Stomach (tissue), 9 donors: Measurements from ENCODE around the gene GLRX5. TPM values are rescaled to one million over a fixed set of nuclear protein-coding genes. Genes with fewer than 3 reads are reported as not detected.

Experiments used
- DNase-seq, 2 donors: peaks; one replicate each; pipeline versions ENCODE4 v3.0.0 to v3.0.0-alpha.2; 2013 to 2019
- H3K27ac ChIP-seq, 5 donors: fragments of 200-600 bp in 4 of 5; sonication (generic) in 4 of 5; one replicate each; pipeline ENCODE4 v1.5.1; 2013 to 2019; ENCODE audit warnings: mild to moderate bottlenecking in 1 of 5, moderate library complexity in 1 of 5
- H3K27me3 ChIP-seq, 3 donors: fragments of 200-600 bp; sonication (generic); one replicate each; pipeline ENCODE4 v1.5.1; 2017 to 2019; ENCODE audit warnings: mixed run types in 1 of 3
- H3K36me3 ChIP-seq, 4 donors: fragments of 200-600 bp; sonication (generic); 1 replicate in 3 of 4; 2 replicates in 1 of 4; pipeline ENCODE4 v1.5.1; 2016 to 2019
- H3K4me1 ChIP-seq, 4 donors: fragments of 200-600 bp; sonication (generic); one replicate each; pipeline ENCODE4 v1.5.1; 2016 to 2019
- H3K4me3 ChIP-seq, 4 donors: fragments of 200-600 bp; sonication (generic) in 3 of 4; one replicate each; pipeline ENCODE4 v1.5.1; 2016 to 2019; ENCODE audit warnings: mild to moderate bottlenecking in 1 of 4
- H3K9me3 ChIP-seq, 4 donors: fragments of 200-600 bp; sonication (generic); one replicate each; pipeline ENCODE4 v1.5.1; 2016 to 2019
- EP300 ChIP-seq: sonication (generic); formaldehyde crosslinking; IDR thresholded peaks from one replicate; pipeline ENCODE4 v1.6.1; 2017; ENCODE audit warnings: antibody characterized with exemption
- POLR2A ChIP-seq, 4 donors: fragments of 450-650 bp; IDR thresholded peaks; one replicate each; pipeline ENCODE4 v1.6.1; 2016; ENCODE audit warnings: antibody characterized with exemption in 4 of 4, control low read depth in 2 of 4, mild to moderate bottlenecking in 1 of 4, moderate library complexity in 1 of 4
- POLR2AphosphoS5 ChIP-seq, 3 donors: sonication (generic); formaldehyde crosslinking; IDR thresholded peaks; one replicate each; pipeline ENCODE4 v1.6.1; 2016; ENCODE audit warnings: antibody characterized with exemption in 3 of 3
- WGBS, 5 donors: extraction: QIAGEN DNeasy Blood & Tissue Kit in 3 of 5; methylation state at CpG; one replicate each; pipeline versions ENCODE4 v1.1.5 to v1.1.7; 2013 to 2018; 5-methylcytosine and 5-hydroxymethylcytosine counted together
- intact Hi-C: fragments of 100-400 bp; cut with DNase I; formaldehyde crosslinking; loops from one replicate; pipeline ENCODE4 v1.15.1; 2023; ENCODE audit warnings: low total_unique reads
- polyA plus RNA-seq, 3 donors: library from polyadenylated mRNA; stranded (reverse); fragments of 200-250 nt; gene quantifications; one replicate each; pipeline ENCODE4 v1.2.3, GENCODE V29; 2013
- total RNA-seq, 5 donors: library from RNA; depleted of rRNA; stranded (reverse); fragments of >200 nt; gene quantifications; one replicate each; pipeline versions ENCODE4 v1.1.0 to v1.2.3, GENCODE V29; 2014 to 2016
- TF ChIP-seq, protein P1 (sequence below), 7 experiments: fragments of 450-650 bp in 4 of 7; fragments of 200-600 bp in 3 of 7; sonication (generic) in 3 of 7; IDR thresholded peaks; one replicate each; pipeline ENCODE4 v1.5.1; 2016 to 2019; ENCODE audit warnings: antibody characterized with exemption in 7 of 7, control low read depth in 2 of 7, mild to moderate bottlenecking in 1 of 7
- donor health status: healthy with polysubstance abuse.
- donor health status: Bipolar disorder and iron deficiency.
- donor health status: healthy.

Gene GLRX5
- total and polyA plus RNA-seq, 8 donors = 29.5 to 316 (median 40.5) TPM

DNA sequence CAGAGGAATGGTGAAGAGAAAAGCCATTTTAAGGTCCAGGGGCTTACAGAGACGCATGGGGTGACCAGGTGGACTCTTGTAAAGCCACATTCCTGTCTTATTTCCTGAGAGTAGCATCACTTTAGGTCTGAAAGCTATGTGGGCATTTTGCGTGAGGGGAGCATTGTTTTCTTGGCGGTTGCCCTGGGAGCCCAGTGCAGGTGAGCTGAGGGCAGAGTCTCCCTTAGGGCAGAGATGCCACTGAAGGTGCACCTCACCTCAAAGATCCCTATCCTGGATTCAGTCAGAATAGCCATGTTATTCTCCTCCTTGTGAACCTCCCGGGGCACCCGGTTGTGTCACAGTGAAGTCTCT lies 12.4 kb downstream of the GLRX5 start:
- Histone ChIP-seq H3K27ac (no peak overlapping the region), H3K36me3 (peaks cover 0 to 22% (median 17%) of the 10 kb centered on the region in 4 donors), H3K27me3 (no peaks in the 10 kb centered on the region), H3K4me3 (no peak overlapping the region), H3K4me1 (peaks cover 0 to 13% (median 3%) of the 10 kb centered on the region in 4 donors), H3K9me3 (no peaks in the 10 kb centered on the region)
- no peak for TF ChIP-seq POLR2A (IDR thresholded peaks at IDR 0.05)
- intact Hi-C loops = no loop called here
- 86 to 95% (median 94%) methylated on average over 5 of the region's 5 CpGs for WGBS, 5 donors
- no peak for DNase-seq

DNA sequence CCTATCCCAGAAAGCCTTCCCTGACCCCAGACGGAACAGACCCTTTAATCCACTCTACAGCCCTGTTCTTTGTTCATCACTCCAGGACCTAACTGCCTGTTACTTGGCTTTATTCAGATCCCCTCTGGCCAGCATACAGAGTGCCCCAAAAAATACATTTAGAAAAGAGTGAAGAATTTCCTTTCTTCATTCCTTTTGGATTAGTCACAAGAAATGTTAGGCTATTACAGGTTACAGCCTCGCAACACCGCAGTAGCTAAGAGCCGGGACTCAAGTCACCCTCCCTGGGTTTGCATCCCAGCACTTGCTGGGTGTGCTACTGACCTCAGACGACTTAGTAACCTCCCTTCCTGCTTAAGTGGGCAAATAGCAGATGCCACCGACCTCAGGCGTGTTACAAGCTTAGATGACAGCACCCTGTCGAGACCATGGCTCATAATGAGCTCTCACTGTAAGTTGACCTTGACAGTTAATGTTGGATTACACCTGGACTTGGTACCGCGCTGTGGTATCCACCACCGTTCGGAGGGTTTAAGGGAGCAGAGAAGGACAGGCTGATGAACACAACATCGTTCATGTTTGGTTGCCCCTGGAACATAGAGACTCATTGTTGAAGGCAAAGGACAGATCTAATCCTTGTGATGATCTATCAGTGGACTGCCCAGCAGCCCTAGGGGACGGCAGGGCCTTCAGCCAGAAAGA lies 12.9 kb downstream of the GLRX5 start:
- H3K4me1 ChIP-seq = peaks cover 0 to 13% (median 1%) of the 10 kb centered on the region in 4 donors
- no peaks in the 10 kb centered on the region for H3K9me3 ChIP-seq
- no peak for TF ChIP-seq EP300
- TF ChIP-seq POLR2A (IDR thresholded peaks at IDR 0.05) = no peak
- TF ChIP-seq, protein P1, sequence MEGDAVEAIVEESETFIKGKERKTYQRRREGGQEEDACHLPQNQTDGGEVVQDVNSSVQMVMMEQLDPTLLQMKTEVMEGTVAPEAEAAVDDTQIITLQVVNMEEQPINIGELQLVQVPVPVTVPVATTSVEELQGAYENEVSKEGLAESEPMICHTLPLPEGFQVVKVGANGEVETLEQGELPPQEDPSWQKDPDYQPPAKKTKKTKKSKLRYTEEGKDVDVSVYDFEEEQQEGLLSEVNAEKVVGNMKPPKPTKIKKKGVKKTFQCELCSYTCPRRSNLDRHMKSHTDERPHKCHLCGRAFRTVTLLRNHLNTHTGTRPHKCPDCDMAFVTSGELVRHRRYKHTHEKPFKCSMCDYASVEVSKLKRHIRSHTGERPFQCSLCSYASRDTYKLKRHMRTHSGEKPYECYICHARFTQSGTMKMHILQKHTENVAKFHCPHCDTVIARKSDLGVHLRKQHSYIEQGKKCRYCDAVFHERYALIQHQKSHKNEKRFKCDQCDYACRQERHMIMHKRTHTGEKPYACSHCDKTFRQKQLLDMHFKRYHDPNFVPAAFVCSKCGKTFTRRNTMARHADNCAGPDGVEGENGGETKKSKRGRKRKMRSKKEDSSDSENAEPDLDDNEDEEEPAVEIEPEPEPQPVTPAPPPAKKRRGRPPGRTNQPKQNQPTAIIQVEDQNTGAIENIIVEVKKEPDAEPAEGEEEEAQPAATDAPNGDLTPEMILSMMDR (IDR thresholded peaks at IDR 0.05) = no peak
- TF ChIP-seq POLR2AphosphoS5 (IDR thresholded peaks at IDR 0.05) = no peak
- intact Hi-C loops = no loop called here
- DNase-seq = no peak
- H3K4me3 ChIP-seq = no peak overlapping the region
- no peak overlapping the region for H3K27ac ChIP-seq
- 79 to 86% (median 82%) methylated on average over 9 to 14 of the region's 14 CpGs for WGBS, 5 donors
- H3K36me3 ChIP-seq = peaks cover 0 to 22% (median 17%) of the 10 kb centered on the region in 4 donors
- no peaks in the 10 kb centered on the region for H3K27me3 ChIP-seq

DNA sequence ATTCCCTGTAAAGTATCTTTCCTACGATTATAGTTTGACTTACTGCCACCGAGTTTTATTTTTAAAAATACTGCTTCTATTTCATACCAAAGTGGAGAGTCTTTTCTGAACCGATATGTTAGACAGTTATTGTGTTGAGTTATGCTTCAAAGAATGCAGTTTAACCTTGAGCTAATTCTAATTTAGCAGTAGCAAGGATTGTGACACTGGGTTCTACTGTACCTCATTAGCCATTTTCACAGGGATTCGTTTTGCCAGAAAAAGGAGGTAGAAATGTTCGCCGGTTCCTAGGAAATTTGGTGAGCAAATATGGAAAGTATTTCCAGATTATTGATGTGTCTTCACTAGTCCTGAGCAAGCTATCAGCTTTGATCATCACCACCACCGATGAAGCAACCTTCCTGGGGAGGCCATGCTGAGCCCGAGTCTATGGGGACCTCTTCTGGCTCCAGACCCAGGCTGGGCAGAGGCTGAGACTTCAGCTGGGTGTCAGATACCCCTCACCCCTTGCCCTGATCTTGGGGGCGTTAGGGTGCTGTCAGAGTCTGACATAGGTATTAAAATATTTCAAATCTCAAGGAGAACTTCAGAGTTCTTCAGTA lies 13.6 kb downstream of the GLRX5 start:
- H3K36me3 ChIP-seq = peaks cover 0 to 22% (median 17%) of the 10 kb centered on the region in 4 donors
- H3K27me3 ChIP-seq = no peaks in the 10 kb centered on the region
- DNase-seq = no peak
- no peak overlapping the region for H3K27ac ChIP-seq
- no peak overlapping the region for H3K4me3 ChIP-seq
- intact Hi-C loops = no loop called here
- no peak for TF ChIP-seq EP300
- TF ChIP-seq POLR2A (IDR thresholded peaks at IDR 0.05) = no peak
- no peak for TF ChIP-seq POLR2AphosphoS5 (IDR thresholded peaks at IDR 0.05)
- TF ChIP-seq, protein P1 (IDR thresholded peaks at IDR 0.05) = no peak
- WGBS, 5 donors = 85 to 93% (median 90%) methylated on average over 9 of the region's 9 CpGs
- H3K9me3 ChIP-seq = no peaks in the 10 kb centered on the region
- peaks cover 0 to 13% (median 0%) of the 10 kb centered on the region in 4 donors for H3K4me1 ChIP-seq

DNA sequence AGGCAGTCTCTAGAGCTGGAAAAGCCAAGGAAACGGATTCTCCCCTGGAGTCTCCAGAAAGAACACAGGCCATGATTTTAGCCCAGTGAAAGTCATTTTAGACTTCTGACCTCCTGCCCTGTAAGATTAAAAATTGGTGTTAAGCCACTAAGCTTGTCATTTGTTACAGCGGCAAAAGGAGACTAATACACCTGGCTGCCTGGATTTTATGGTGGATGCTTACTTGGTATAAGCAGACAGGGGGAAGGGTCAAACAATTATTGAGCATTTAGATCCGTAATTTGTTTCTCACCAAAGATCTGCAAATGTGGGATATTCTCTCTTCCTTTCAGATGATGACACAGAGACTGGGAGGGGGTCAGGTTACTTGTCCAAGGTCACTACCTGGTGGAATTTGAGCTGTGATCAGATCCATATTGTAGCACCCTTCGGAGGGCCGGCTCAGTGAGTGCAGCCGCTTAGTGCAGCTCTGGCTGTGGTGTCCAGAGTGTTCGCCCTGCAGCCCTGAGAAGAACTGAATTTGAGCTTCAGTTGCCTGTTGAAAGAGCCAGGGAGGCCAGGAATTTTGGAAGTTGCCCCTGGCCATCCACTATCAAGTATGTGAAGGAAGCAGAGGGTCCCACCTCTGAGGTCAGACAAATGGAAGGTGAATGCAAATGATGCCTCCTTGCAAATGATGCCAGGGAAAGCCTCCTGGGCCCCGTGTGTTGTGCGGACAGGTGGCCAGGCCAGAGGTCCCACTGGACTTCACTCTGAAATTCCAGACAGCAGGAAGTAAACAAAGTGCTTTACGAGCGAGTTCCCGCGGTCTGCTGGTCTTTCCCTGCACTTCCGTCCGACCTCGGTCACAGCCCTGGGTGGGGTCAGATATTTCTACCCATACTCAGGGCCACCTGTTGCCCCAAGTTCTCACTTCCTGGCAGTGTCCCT lies 15.1 kb downstream of the GLRX5 start:
- Histone ChIP-seq H3K36me3 (peaks cover 0 to 10% (median 5%) of the 10 kb centered on the region in 4 donors), H3K27me3 (no peaks in the 10 kb centered on the region), H3K4me1 (peaks cover 0 to 13% (median 0%) of the 10 kb centered on the region in 4 donors), H3K4me3 (no peak overlapping the region), H3K27ac (no peak overlapping the region), H3K9me3 (no peaks in the 10 kb centered on the region)
- intact Hi-C loops = no loop called here
- TF ChIP-seq EP300 (no peak), POLR2AphosphoS5 (IDR thresholded peaks at IDR 0.05) (peak in 1 of 3 donors; percentile 12), POLR2A (IDR thresholded peaks at IDR 0.05) (no peak)
- TF ChIP-seq, protein P1 (IDR thresholded peaks at IDR 0.05) = no peak
- peak in 1 of 2 donors; percentile 45 for DNase-seq
- WGBS, 5 donors = 54 to 64% (median 62%) methylated on average over 16 of the region's 16 CpGs
